Nephron (organoid): ENCODE measurements around the gene MACROD2.
A peak's percentile ranks its signal among the peaks of the same experiment; 100 is the strongest.

Experiments used
- H3K27ac Mint-ChIP-seq, 3 experiments: 2 replicates each; pipeline ENCODE4 v1.8.0; 2020; ENCODE audit warnings: mixed read lengths in 3 of 3, mild to moderate bottlenecking in 2 of 3, moderate library complexity in 1 of 3
- H3K27me3 Mint-ChIP-seq: 2 replicates; pipeline ENCODE4 v1.8.0; 2021; ENCODE audit warnings: low read depth, mild to moderate bottlenecking, moderate library complexity, mixed read lengths
- H3K36me3 Mint-ChIP-seq: 2 replicates; pipeline ENCODE4 v1.8.0; 2020; ENCODE audit warnings: low read depth, mixed read lengths
- H3K4me1 Mint-ChIP-seq: 2 replicates; pipeline ENCODE4 v1.8.0; 2020; ENCODE audit warnings: mixed read lengths
- H3K4me3 Mint-ChIP-seq, 3 experiments: 2 replicates each; pipeline ENCODE4 v1.8.0; 2020; ENCODE audit warnings: mild to moderate bottlenecking in 3 of 3, mixed read lengths in 3 of 3, moderate library complexity in 2 of 3
- H3K9me3 Mint-ChIP-seq: 2 replicates; pipeline ENCODE4 v1.8.0; 2020; ENCODE audit warnings: mixed read lengths
- CTCF ChIP-seq, 3 experiments: fragments of 200-600 bp; sonication (generic); IDR thresholded peaks; one replicate each; pipeline ENCODE4 v1.5.0; 2021; ENCODE audit warnings: antibody characterized with exemption in 3 of 3; ENCODE audit not compliant: unreplicated experiment in 3 of 3

MACROD2 gene

GRCh38 chr20:14691994-14692393, 696.7 kb downstream of the MACROD2 start:
- no peaks in the 10 kb centered on the region for H3K9me3 Mint-ChIP-seq
- no peaks in the 10 kb centered on the region for H3K36me3 Mint-ChIP-seq
- no peak overlapping the region for H3K27ac Mint-ChIP-seq
- H3K4me1 Mint-ChIP-seq: peaks cover 13% of the 10 kb centered on the region
- H3K27me3 Mint-ChIP-seq: no peaks in the 10 kb centered on the region
- no peak for TF ChIP-seq CTCF (IDR thresholded peaks at IDR 0.05; ENCODE audit: unreplicated experiment in 3 of 3)
- H3K4me3 Mint-ChIP-seq: no peak overlapping the region

- Mint-ChIP-seq H3K27ac (peak overlapping the region; percentile 54 to 89 (median 74)), H3K27me3 (no peaks in the 10 kb centered on the region), H3K9me3 (no peaks in the 10 kb centered on the region), H3K36me3 (no peaks in the 10 kb centered on the region), H3K4me3 (no peak overlapping the region), H3K4me1 (peaks cover 32% of the 10 kb centered on the region)
- no peak for TF ChIP-seq CTCF (IDR thresholded peaks at IDR 0.05; ENCODE audit: unreplicated experiment in 3 of 3)
Observed at GRCh38 chr20:14696478-14696877, 701.2 kb downstream of the MACROD2 start.

- H3K27me3 Mint-ChIP-seq: no peaks in the 10 kb centered on the region
- H3K4me1 Mint-ChIP-seq: peaks cover 32% of the 10 kb centered on the region
- H3K9me3 Mint-ChIP-seq: no peaks in the 10 kb centered on the region
- no peak for TF ChIP-seq CTCF (IDR thresholded peaks at IDR 0.05; ENCODE audit: unreplicated experiment in 3 of 3)
- H3K4me3 Mint-ChIP-seq: no peak overlapping the region
- peak overlapping the region; percentile 54 to 89 (median 74) for H3K27ac Mint-ChIP-seq
- H3K36me3 Mint-ChIP-seq: no peaks in the 10 kb centered on the region
Observed at GRCh38 chr20:14696937-14697336, 701.6 kb downstream of the MACROD2 start.

DNA sequence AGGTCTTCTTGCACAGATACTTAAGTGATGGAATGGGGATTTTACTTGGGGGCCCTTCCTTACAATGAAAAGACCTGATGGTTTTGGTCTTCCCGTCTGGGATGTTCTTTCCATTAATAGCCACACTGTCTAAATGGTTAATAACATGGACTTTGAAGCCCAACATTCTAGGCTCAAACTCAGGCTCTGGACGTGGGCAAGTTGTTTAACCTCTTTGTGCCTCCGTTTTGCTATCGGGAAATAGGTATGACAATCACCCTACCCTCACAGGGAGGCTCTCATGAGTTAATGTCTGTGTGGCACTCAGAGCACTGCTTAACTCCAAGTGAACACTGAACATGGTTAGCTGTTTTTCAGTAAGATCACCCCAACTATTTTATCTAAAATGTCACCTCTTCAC, 702.8 kb downstream of the MACROD2 start:
- no peaks in the 10 kb centered on the region for H3K27me3 Mint-ChIP-seq
- H3K4me3 Mint-ChIP-seq: peak overlapping the region in 2 of 3 experiments; percentile 43 to 54

DNA sequence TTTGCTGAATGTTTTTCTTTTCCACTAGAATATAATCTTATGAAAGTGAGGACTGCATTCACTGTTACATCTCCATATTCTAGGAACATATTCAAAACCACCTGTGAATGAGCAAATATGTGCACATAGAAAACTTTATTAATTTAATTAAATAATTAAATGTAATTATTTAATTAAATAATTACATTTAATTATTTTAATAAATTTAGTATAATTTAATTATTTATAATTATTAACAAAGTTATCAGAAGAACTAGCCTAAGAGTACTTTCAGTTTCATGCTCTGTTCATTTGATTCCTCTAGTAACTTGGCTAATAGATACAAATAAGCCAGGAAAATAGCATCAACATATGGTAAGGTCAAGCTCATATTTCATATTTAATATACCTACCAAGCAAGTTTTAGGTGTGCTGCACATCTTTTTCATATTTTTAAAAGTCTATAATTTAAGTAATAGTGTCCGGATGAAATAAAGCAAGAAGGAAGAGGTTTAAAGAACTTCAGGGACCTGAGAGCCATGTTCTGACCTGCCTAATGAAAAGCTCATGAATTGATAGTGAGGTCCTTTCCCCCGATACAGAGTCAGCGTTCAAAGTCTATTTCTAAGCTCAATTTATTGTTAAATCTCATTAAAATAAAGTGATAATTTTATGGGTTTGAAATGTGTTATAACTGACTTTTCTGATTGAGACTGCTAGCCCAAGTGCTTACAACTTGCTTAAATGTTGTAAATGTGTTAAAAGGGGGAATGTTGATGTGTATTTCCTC, 703.5 kb downstream of the MACROD2 start:
- Mint-ChIP-seq H3K9me3 (no peaks in the 10 kb centered on the region), H3K4me1 (peaks cover 32% of the 10 kb centered on the region), H3K36me3 (no peaks in the 10 kb centered on the region), H3K27me3 (no peaks in the 10 kb centered on the region), H3K4me3 (peak overlapping the region in 2 of 3 experiments; percentile 43 to 54), H3K27ac (peak overlapping the region; percentile 54 to 86 (median 74))
- TF ChIP-seq CTCF (IDR thresholded peaks at IDR 0.05; ENCODE audit: unreplicated experiment in 3 of 3): no peak

More for the DNA sequence above, 702.8 kb downstream of the MACROD2 start:
- Mint-ChIP-seq H3K27ac (peak overlapping the region; percentile 54 to 86 (median 74)), H3K9me3 (no peaks in the 10 kb centered on the region), H3K4me1 (peaks cover 32% of the 10 kb centered on the region), H3K36me3 (no peaks in the 10 kb centered on the region)
- no peak for TF ChIP-seq CTCF (IDR thresholded peaks at IDR 0.05; ENCODE audit: unreplicated experiment in 3 of 3)

DNA sequence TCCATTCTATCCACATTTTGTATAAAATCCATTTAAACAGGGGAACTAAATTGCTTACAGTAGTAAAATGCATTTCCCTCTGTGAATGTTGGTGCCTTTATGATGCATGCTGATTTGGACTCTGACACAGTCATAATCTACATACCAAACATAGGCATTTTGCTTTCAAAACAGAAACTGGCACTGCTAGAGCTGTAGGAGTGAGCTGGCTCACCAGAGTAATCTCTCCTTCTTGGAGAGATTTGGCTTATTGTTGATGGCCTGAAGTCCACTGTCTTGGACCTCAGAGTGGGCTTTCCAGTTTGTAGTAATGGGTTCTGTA, 705.3 kb downstream of the MACROD2 start:
- no peak for TF ChIP-seq CTCF (IDR thresholded peaks at IDR 0.05; ENCODE audit: unreplicated experiment in 3 of 3)
- H3K4me1 Mint-ChIP-seq: peaks cover 32% of the 10 kb centered on the region
- H3K36me3 Mint-ChIP-seq: peaks cover 5% of the 10 kb centered on the region
- H3K27me3 Mint-ChIP-seq: no peaks in the 10 kb centered on the region
- peak overlapping the region; percentile 30 to 71 (median 71) for H3K27ac Mint-ChIP-seq
- no peak overlapping the region for H3K4me3 Mint-ChIP-seq
- no peaks in the 10 kb centered on the region for H3K9me3 Mint-ChIP-seq
